HepG2 (cell line): ENCODE measurements around the gene ICOS.

Source experiments
- ESRRA ChIP-seq: sonication (generic); formaldehyde crosslinking; IDR thresholded peaks from 2 replicates; pipeline ENCODE4 v1.5.1; 2020; ENCODE audit warnings: mild to moderate bottlenecking, low read depth, missing genetic modification reagents
- REST ChIP-seq, 2 experiments: IDR thresholded peaks; 2 replicates each; pipeline ENCODE4 v1.6.1; 2011 to 2012; ENCODE audit warnings: low read length in 2 of 2, borderline replicate concordance in 1 of 2, low read depth in 1 of 2, mild to moderate bottlenecking in 1 of 2, moderate library complexity in 1 of 2

- TF ChIP-seq REST (IDR thresholded peaks at IDR 0.05; ENCODE audit: borderline replicate concordance in 1 of 2, low read depth in 1 of 2, low read length in 2 of 2) = no peak
- TF ChIP-seq ESRRA (CRISPR knock-in tag) = no peak
These were observed 46.6 kb downstream of the ICOS start for GRCh38 chr2:203983064-203983715.
